K562 (cell line): Measurements from ENCODE around the gene KBTBD2. TPM values are rescaled to one million over a fixed set of nuclear protein-coding genes. Genes with fewer than 3 reads are reported as not detected.

ENCODE experiments used
- ARID1B ChIP-seq: fragments of 450-650 bp; IDR thresholded peaks from 2 replicates; pipeline ENCODE4 v1.6.1; 2016; ENCODE audit warnings: antibody characterized with exemption, mild to moderate bottlenecking, inconsistent platforms
- ATF4 ChIP-seq: fragments of 450-650 bp; formaldehyde crosslinking; IDR thresholded peaks from 2 replicates; pipeline ENCODE4 v1.4.0; 2022; ENCODE audit warnings: mild to moderate bottlenecking, moderate library complexity
- CBFA2T3 ChIP-seq: fragments of 450-650 bp; IDR thresholded peaks from 2 replicates; pipeline ENCODE4 v1.6.1; 2017
- DACH1 ChIP-seq: fragments of 450-650 bp; IDR thresholded peaks from 2 replicates; pipeline ENCODE4 v1.6.1; 2018; ENCODE audit not compliant: partially characterized antibody
- ETS2 ChIP-seq: IDR thresholded peaks from 2 replicates; pipeline ENCODE4 v1.6.1; 2016; ENCODE audit warnings: borderline replicate concordance, missing genetic modification characterization, mild to moderate bottlenecking, moderate library complexity, missing compliant biosample characterization; ENCODE audit not compliant: poor library complexity, severe bottlenecking
- IRF9 ChIP-seq: fragments of 450-650 bp; IDR thresholded peaks from 2 replicates; pipeline ENCODE4 v1.6.1; 2016; ENCODE audit warnings: missing biosample characterization, missing genetic modification characterization
- MTA2 ChIP-seq: fragments of 450-650 bp; IDR thresholded peaks from 2 replicates; pipeline ENCODE4 v1.6.1; 2016; ENCODE audit warnings: low read depth
- NR2C1 ChIP-seq, 2 experiments: fragments of 450-650 bp; IDR thresholded peaks; 2 replicates each; pipeline ENCODE4 v1.6.1; 2017; ENCODE audit warnings: mild to moderate bottlenecking in 2 of 2, antibody characterized with exemption in 1 of 2, inconsistent platforms in 1 of 2, missing compliant biosample characterization in 1 of 2, missing genetic modification characterization in 1 of 2
- PHF20 ChIP-seq: fragments of 450-650 bp; IDR thresholded peaks from 2 replicates; pipeline ENCODE4 v1.6.1; 2018; ENCODE audit not compliant: partially characterized antibody
- PTBP1 ChIP-seq: fragments of 200-400 bp; formaldehyde crosslinking; IDR thresholded peaks from 2 replicates; pipeline ENCODE4 v1.6.1; 2017; ENCODE audit warnings: low read depth, low read length
- RBM22 ChIP-seq: fragments of 200-400 bp; formaldehyde crosslinking; IDR thresholded peaks from 2 replicates; pipeline ENCODE4 v1.6.1; 2018; ENCODE audit warnings: low read length, low read depth; ENCODE audit not compliant: poor library complexity, severe bottlenecking
- RCOR1 ChIP-seq, 2 experiments: IDR thresholded peaks; 2 replicates each; pipeline ENCODE4 v1.6.1; 2012; ENCODE audit warnings: low read depth in 2 of 2, low read length in 2 of 2, borderline replicate concordance in 1 of 2, improper control_type of control experiment in 1 of 2
- RFX5 ChIP-seq: IDR thresholded peaks from 2 replicates; pipeline ENCODE4 v1.6.1; 2011; ENCODE audit warnings: low read depth, mild to moderate bottlenecking, improper control_type of control experiment, low read length
- SOX6 ChIP-seq: fragments of 450-650 bp; IDR thresholded peaks from 2 replicates; pipeline ENCODE4 v1.6.1; 2014; ENCODE audit warnings: mild to moderate bottlenecking
- SRSF9 ChIP-seq: fragments of 200-400 bp; formaldehyde crosslinking; IDR thresholded peaks from 2 replicates; pipeline ENCODE4 v1.6.1; 2017; ENCODE audit warnings: low read depth, low read length, borderline replicate concordance
- TCF7 ChIP-seq: sonication (generic); IDR thresholded peaks from 2 replicates; pipeline ENCODE4 v1.6.1; 2016; ENCODE audit warnings: antibody characterized with exemption, borderline replicate concordance
- TRIM24 ChIP-seq, 2 experiments: fragments of 450-650 bp; IDR thresholded peaks; 2 replicates each; pipeline ENCODE4 v1.6.1; 2016
- U2AF1 ChIP-seq: fragments of 200-400 bp; formaldehyde crosslinking; optimal IDR thresholded peaks from 2 replicates; pipeline ENCODE3; 2017; ENCODE audit warnings: mild to moderate bottlenecking, low read depth, low read length, moderate library complexity
- ZBTB17 ChIP-seq: fragments of 450-650 bp; formaldehyde crosslinking; IDR thresholded peaks from 2 replicates; pipeline ENCODE4 v1.4.0; 2020; ENCODE audit warnings: mild to moderate bottlenecking
- ZNF175 ChIP-seq: fragments of 200-800 bp; sonication (Bioruptor generic); IDR thresholded peaks from 2 replicates; pipeline ENCODE4 v1.6.1; 2016; ENCODE audit warnings: low read depth, mild to moderate bottlenecking, missing genetic modification characterization, missing compliant biosample characterization
- ZNF197 ChIP-seq: fragments of 200-800 bp; sonication (Bioruptor generic); IDR thresholded peaks from 2 replicates; pipeline ENCODE4 v1.6.1; 2016; ENCODE audit warnings: low read depth, missing genetic modification characterization, missing compliant biosample characterization
- ZNF217 ChIP-seq: sonication (generic); formaldehyde crosslinking; IDR thresholded peaks from 2 replicates; pipeline ENCODE4 v1.8.0; 2022; ENCODE audit warnings: mild to moderate bottlenecking, missing genetic modification reagents
- ZNF253 ChIP-seq: fragments of 250-450 bp; sonication (Bioruptor Pico); conservative IDR thresholded peaks from 2 replicates; pipeline ENCODE4 v1.6.1; 2021; ENCODE audit warnings: mild to moderate bottlenecking
- ZNF316 ChIP-seq: fragments of 450-650 bp; IDR thresholded peaks from 2 replicates; pipeline ENCODE4 v1.6.1; 2016
- ZNF75A ChIP-seq: fragments of 450-650 bp; formaldehyde crosslinking; IDR thresholded peaks from 2 replicates; pipeline ENCODE4 v1.4.0; 2020; ENCODE audit warnings: mild to moderate bottlenecking
- polyA plus RNA-seq, 8 experiments: library from polyadenylated mRNA; depleted of rRNA in 4 of 8; stranded (reverse) in 5 of 8; unstranded in 3 of 8; fragments of >200 nt; fragmentation: Nextera tagmentation in 2 of 8; fragmentation: Illumina TruSeq in 1 of 8; extraction: Ambion mirVana in 2 of 8; extraction: Trizol in 1 of 8; gene quantifications; 2 replicates each; pipeline versions ENCODE4 v1.2.1 to v1.2.3, GENCODE V29; 2011 to 2014; ENCODE audit warnings: inconsistent platforms in 1 of 8, missing spikeins in 1 of 8
- total RNA-seq, 7 experiments: library from RNA; depleted of rRNA in 6 of 7; stranded (reverse); fragments of >200 nt in 6 of 7; fragmentation: Illumina TruSeq in 2 of 7; extraction: Trizol in 2 of 7; gene quantifications; 2 replicates each; pipeline versions ENCODE4 v1.2.1 to v1.2.3, GENCODE V29; 2011 to 2021; ENCODE audit warnings: low replicate concordance in 1 of 7
- TF ChIP-seq, protein P1 (sequence below): fragments of 450-650 bp; IDR thresholded peaks from 2 replicates; pipeline ENCODE4 v1.6.1; 2018; ENCODE audit not compliant: partially characterized antibody

The KBTBD2 gene
- total and polyA plus RNA-seq, 9 of the 15 experiments (the other 6 are each of a cell fraction or from before 2014, with no cell fraction given): 22.8 to 62.2 (median 30.8) TPM

DNA sequence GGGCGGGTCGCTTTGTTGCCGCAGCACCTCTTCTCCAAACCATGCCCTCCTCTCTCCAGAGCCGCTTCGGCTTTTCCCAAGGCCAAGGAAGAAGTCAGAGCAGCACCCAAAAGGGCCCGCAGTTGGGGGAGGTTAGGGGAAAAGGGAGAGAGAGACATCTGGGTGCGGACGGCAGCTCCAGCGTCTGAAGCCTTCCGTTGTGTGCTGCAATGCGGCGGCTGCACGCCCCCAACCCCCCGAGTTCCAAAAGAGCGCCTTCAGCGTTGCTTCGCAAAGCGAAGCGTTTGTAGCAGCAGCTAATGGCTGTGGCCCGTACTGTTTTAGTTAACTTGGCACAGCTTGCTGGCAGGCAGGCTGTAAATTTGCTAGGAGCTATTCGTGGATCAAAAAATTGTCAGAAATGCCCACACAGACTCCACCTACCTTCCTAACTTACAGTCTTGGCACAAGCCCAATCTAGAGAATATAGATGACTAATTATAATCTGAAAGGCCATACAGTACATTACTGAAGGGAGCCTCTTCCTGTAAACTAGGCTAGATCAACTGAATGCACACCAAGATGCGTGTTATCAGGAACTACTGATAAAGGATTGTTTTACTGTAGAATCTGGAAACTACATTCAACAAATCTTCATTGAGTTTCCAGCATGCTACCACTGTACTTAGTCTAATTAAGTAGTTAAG lies 1.1 kb upstream of the KBTBD2 start (continued):
- no peak for TF ChIP-seq IRF9 (tag)
- TF ChIP-seq RBM22: no peak
- no peak for TF ChIP-seq TCF7
- TF ChIP-seq ZBTB17: peak; percentile 16; the same call in 1 of the 2 replicates
- no peak for TF ChIP-seq RFX5
- TF ChIP-seq DACH1: no peak
- TF ChIP-seq RCOR1 (IDR thresholded peaks at IDR 0.05; ENCODE audit: borderline replicate concordance in 1 of 2, low read depth in 2 of 2, low read length in 2 of 2): no peak
- TF ChIP-seq ATF4: peak; percentile 48; the same call in 1 of the 2 replicates
- TF ChIP-seq ARID1B: peak; percentile 79
- no peak for TF ChIP-seq ETS2 (tag)
- TF ChIP-seq TRIM24 (IDR thresholded peaks at IDR 0.05): no peak
- no peak for TF ChIP-seq ZNF175 (CRISPR knock-in tag)
- TF ChIP-seq ZNF316: peak; percentile 52; the same call in 1 of the 2 replicates
- TF ChIP-seq ZNF253 (CRISPR knock-in tag): no peak
- TF ChIP-seq PTBP1: no peak
- TF ChIP-seq CBFA2T3: peak; percentile 82
- TF ChIP-seq ZNF217 (CRISPR knock-in tag): no peak
- no peak for TF ChIP-seq SRSF9
- no peak for TF ChIP-seq U2AF1
- no peak for TF ChIP-seq ZNF197 (CRISPR knock-in tag)
- no peak for TF ChIP-seq ZNF75A (CRISPR knock-in tag)
- TF ChIP-seq PHF20: peak; percentile 16
- TF ChIP-seq NR2C1 (IDR thresholded peaks at IDR 0.05): no peak
- no peak for TF ChIP-seq NR2C1 (tag; IDR thresholded peaks at IDR 0.05)
- no peak for TF ChIP-seq MTA2
- TF ChIP-seq, protein P1, sequence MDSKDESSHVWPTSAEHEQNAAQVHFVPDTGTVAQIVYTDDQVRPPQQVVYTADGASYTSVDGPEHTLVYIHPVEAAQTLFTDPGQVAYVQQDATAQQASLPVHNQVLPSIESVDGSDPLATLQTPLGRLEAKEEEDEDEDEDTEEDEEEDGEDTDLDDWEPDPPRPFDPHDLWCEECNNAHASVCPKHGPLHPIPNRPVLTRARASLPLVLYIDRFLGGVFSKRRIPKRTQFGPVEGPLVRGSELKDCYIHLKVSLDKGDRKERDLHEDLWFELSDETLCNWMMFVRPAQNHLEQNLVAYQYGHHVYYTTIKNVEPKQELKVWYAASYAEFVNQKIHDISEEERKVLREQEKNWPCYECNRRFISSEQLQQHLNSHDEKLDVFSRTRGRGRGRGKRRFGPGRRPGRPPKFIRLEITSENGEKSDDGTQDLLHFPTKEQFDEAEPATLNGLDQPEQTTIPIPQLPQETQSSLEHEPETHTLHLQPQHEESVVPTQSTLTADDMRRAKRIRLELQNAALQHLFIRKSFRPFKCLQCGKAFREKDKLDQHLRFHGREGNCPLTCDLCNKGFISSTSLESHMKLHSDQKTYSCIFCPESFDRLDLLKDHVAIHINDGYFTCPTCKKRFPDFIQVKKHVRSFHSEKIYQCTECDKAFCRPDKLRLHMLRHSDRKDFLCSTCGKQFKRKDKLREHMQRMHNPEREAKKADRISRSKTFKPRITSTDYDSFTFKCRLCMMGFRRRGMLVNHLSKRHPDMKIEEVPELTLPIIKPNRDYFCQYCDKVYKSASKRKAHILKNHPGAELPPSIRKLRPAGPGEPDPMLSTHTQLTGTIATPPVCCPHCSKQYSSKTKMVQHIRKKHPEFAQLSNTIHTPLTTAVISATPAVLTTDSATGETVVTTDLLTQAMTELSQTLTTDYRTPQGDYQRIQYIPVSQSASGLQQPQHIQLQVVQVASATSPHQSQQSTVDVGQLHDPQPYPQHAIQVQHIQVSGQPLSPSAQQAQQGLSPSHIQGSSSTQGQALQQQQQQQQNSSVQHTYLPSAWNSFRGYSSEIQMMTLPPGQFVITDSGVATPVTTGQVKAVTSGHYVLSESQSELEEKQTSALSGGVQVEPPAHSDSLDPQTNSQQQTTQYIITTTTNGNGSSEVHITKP: no peak
- TF ChIP-seq SOX6: peak; percentile 58; the same call in 1 of the 2 replicates
